GM18951 (cell line): ENCODE measurements around the gene VAMP5.
"Not testable (repeated sequence)": the region's sequence is repeated elsewhere in the genome, so short reads cannot be mapped to it uniquely, and the experiment has no call there.

Experiments
- POLR2A ChIP-seq: IDR thresholded peaks from 4 replicates; pipeline ENCODE4 v1.6.1; 2011; ENCODE audit warnings: mild to moderate bottlenecking; ENCODE audit not compliant: insufficient read length, insufficient read depth; ENCODE audit errors: extremely low read depth
- in situ Hi-C: fragments of 300-500 bp; cut with MboI; formaldehyde crosslinking; loops from one replicate; pipeline ENCODE4 v1.12.0; 2022; ENCODE audit warnings: low sequenced_read_pairs, mixed read lengths, inconsistent platforms; ENCODE audit not compliant: unreplicated experiment

VAMP5 gene

DNA sequence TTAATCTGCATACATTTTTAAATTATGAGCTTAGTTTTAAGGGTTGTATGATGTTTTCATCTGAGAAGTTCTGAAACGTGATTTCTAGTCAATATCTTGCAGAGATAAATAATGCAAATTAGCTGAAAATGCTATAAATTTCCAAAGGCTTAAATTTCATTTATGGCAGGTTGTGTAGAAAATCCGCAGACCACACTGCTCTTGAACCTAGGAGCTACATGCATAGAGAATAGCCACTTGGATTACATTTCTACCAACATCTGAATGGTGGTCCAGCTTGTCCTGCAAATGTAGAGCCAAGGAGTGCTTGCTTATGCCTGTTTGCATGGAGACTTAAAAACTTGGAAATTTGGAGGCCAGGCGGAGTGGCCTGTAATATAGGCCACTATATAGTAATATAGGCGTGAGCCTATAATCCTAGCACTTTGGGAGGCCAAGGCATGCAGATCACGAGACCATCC lies 38.4 kb upstream of the VAMP5 start:
- in situ Hi-C loops = no loop called here
- no peak for TF ChIP-seq POLR2A

DNA sequence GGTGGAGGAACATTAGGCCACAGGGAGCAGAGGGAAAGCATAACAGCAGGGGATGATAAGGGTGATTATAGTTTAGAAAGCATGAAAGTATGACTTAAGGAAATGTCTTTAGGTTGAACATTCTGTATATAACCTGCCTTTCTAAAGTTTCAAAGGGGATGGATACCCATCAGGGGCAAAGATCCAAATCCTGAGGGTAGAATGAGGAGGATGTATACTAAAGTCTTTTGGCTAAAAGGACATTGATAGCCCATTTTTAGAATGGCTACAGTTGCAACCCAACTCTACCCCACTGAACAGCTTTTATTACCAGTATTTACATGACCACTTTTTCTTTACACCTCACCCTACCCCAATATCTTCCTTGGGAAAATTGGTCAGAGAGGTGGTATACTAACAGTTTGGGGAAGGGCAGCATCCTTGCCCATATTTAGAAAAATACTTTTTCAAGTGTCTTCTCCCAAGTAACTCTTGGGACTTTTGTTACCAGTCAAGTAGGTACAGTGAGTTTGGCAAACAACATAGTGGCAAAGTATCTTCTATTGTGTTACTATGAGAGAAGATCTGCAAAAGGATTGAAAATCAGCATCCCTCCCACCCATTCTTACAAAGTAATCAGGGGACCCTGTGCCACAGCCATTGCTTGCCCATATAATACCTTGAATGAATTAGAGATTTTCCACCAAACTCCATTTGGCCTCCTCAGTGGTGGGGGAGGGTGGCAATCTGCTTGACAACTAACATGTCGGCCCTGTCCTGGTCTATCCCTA lies 37.0 kb upstream of the VAMP5 start:
- in situ Hi-C loops = no loop called here
- TF ChIP-seq POLR2A = peak; percentile 27

DNA sequence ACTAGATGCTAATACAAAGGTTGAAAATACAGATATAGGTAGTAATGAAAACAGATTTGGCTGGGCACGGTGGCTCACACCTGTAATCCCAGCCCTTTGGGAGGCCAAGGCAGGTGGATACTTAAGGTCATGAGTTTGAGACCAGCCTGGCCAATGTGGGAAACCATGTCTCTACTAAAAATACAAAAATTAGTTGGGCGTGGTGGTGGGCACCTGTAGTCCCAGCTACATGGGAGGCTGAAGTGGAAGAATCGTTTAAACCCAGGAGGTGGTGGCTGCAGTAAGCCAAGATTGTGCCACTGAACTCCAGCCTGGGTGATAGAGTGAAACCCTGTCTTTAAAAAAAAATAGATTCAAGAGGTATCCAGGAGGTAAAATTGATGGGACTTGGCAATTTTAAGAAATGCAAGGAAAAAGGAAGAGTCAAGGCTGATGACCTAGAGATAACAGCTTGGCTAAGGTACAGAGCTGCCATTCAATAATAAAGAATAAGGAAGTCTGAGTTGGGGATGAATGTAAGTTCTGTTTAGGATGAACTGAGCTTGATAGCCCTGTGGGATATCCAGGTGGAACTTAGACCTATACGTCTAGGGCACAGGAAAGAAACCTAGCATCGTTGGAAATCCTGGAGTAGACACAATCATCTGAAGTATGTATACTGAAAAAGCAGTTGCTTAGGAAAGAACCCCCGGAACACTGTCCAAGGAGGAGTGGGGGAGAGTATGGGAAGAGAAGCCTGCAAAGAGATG lies 36.2 kb upstream of the VAMP5 start:
- in situ Hi-C loops = no loop called here

DNA sequence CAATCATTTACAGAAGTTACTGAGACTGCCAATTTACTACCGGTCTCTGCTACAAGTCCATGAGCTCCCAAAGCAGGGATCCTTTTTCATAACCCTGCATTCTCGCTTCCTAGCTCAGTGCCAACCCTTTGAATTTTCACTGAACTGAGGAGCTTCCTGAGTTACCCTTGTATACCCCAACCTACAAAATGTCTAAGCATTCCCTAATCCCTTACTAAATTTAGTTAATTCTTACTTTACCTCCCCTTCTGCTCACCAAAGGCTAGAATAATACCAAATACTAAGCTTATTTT lies 35.7 kb upstream of the VAMP5 start:
- in situ Hi-C loops = no loop called here

More for the DNA sequence above, 36.2 kb upstream of the VAMP5 start:
- TF ChIP-seq POLR2A = no peak

DNA sequence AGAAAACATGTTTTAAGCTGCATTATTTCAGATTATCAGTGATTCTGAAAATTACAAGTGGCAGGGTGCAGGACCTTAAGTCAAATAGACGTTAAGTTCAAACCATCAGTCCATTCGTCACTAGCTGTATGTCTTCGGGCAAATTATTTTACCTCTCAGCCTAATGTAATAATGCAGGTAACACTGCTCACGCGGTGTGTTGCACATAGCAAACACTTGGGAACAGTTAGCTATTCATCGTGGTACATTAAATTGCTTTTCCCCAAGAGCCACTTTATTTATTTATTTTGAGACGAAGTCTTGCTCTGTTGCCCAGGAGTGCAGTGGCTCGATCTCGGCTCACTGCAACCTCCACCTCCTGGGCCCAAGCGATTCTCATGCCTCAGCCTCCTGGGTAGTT lies 35.1 kb upstream of the VAMP5 start:
- in situ Hi-C loops = no loop called here

More for the DNA sequence above, 35.7 kb upstream of the VAMP5 start:
- TF ChIP-seq POLR2A = no peak

DNA sequence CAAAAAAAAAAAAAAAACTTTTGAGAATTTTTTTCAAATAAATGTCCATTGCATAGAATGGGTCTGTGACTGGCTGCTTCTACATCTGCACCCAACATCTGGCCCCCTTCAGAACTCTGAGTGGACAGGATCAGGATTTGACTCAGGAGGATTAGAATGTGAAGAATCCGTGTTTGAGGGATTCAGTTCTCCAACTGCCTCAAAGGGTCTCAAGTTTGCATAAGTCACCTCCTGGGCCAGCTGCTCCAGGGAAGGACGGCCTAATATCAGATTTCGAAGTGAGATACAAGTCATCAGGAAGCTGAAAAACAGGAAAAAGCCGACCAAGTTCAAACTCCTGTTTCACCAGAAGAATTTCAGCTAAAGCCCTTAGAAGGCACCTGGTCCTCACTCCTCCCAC lies 34.4 kb upstream of the VAMP5 start:
- no peak for TF ChIP-seq POLR2A
- in situ Hi-C loops = loop anchor here (5.0 kb wide), 1 partner anchor 128 kb away; no protein-coding TSS in a partner anchor

More for the DNA sequence above, 35.1 kb upstream of the VAMP5 start:
- no peak for TF ChIP-seq POLR2A

DNA sequence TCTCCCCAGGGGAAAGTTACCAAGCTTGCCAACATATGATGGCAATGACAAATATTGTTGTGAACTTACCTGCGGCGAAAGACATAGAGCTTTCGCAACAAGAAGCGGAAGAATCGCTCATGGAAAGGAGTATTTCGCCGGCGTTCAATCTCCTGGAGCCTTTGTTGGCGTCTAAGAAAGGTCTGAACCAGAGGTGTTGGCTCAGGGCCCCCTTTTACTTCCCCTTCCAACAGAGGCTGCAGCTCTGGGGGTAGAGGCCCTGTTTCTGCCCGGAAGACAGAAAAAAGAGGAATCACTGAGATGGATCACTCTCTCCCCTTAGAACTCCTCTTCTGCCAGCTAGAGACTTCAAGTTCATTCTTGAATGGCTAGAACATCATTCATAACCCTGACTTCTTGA lies 33.7 kb upstream of the VAMP5 start:
- in situ Hi-C loops = loop anchor here (5.0 kb wide), 1 partner anchor 128 kb away; no protein-coding TSS in a partner anchor
- no peak for TF ChIP-seq POLR2A

DNA sequence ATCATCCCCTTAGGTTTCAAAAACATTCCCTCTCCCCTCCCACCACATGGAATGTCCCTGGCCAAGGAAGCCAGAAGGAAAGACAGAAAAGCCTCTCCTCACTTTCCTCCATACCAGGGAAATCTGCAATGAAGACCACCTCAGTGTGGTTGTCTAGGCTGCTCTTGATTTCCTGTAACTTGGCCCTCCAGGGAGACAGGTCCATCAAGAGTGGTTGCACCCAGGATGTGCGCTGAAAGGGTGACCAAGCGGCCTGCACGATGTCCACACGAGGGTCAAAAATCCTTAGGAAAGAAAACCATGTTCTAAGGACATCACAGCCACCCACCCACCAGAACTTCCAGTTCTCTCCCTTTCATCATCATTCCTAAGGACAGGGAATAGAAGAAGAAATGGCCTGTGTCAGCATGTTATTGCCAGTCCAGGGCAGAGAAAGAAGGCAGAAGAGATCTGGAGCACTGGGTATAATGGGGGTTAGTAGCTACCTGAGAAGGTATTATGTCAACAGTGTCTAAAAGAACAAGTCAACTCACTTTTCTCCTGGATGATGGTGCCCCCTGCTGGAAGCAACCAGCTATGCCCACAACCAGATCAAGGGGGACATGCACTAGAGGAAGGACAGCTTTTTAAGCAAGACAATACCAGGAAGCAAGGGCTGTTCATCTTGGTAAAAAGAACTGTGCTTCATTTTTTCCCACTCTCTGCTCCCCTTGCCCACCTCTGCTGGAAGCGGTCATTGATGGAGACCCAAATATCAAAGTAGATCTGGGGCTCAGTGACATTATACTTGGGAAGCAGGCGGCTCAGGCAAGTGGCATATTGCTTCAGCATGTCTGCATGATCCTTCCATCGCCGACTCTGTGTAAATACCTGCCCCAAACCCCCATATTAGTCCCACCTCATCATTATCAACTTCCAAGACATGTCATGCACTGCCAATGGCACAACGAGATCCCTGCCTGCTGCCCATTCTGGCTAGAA lies 32.2 kb upstream of the VAMP5 start:
- in situ Hi-C loops = loop anchor here (5.0 kb wide), 1 partner anchor 130 kb away; no protein-coding TSS in a partner anchor
- TF ChIP-seq POLR2A = no peak

DNA sequence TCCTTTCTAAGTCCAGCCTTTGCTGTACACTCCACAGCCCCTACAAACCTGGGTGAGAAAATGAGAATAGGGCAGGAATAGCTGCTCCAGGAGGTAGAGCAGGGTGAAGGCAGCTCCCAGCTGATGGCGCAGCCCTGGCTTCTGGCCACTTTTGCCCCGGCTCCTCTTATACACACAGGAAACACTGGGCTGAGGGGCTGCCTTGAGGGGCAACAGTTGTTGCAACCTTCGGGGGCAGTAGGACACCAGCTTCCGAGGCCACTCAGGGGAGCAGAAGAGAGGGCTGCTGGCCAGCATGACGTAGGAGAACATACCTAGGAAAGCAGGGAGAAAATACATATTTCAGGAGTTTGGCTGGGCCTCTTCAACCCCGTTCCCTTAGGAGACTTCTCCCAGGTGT lies 31.0 kb upstream of the VAMP5 start:
- TF ChIP-seq POLR2A = no peak
- in situ Hi-C loops = loop anchor here (5.0 kb wide), 1 partner anchor 131 kb away; no protein-coding TSS in a partner anchor

DNA sequence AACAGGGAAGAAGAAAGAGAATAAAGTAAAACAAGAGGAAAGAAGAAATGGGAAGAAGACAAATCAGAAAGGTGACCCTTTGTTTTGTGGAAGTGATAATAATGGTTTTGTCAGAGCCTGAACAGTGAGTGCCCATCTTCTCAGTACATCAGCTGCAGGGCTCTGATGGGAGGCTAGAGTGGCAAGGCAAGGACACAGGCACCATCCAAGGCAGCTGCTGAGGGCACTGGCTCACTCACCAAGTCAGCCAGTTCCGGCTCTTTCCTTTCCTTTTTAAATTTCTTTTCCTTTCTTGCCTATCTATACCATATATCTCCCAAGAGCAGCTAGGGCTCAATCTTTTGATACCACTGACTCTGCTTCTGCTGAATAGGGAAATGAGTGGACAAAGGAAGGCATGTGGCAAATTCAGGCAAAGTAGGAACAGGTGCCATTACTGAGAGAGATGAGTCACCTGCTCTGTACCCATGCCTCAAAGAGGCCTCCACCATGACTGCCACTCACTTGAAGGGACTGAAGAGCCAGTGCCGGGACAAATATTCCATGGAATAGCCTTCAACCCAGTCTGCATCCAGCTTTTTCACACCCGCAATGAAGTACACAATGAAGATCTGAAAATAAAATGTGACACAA lies 29.1 kb upstream of the VAMP5 start:
- TF ChIP-seq POLR2A = no peak
- in situ Hi-C loops = loop anchor here (5.0 kb wide), 1 partner anchor 133 kb away; no protein-coding TSS in a partner anchor

DNA sequence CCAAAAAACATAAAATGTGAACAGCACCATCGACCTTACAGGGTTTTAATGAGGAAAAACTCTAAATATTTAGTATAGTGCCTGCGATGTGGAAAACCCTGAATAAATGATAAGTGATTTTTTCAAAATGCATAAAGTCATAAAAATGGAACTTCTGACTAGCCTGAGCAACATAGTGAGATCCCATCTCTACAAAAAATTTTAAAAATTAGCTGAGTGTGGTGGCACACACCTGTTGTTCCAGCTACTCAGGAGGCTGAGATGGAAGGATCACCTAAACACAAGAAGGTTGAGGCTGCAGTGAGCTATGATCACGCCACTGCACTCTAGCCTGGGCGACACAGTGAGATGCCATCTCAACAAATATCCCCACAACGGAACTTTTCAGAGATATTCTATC lies 27.1 kb upstream of the VAMP5 start:
- TF ChIP-seq POLR2A = no peak
- in situ Hi-C loops = no loop called here

DNA sequence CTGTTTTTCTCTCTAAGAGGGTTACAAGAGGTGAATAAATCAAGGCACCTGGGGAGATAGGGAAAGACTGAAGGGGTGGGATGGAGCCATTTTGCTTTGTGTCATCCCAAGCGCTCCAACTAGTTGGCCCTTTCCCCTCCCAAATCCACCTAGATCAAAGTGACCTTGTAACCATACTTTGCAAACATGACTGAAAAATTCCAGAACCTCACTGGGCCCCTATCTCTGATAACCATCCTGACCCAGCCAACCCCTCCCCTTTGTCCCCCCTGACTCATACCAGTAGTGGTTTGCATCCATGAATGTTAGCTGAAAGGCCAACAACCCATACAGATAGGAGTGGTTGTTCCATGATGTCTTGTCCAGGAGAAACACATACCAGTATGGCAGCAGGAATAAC lies 26.1 kb upstream of the VAMP5 start:
- in situ Hi-C loops = no loop called here
- no peak for TF ChIP-seq POLR2A

DNA sequence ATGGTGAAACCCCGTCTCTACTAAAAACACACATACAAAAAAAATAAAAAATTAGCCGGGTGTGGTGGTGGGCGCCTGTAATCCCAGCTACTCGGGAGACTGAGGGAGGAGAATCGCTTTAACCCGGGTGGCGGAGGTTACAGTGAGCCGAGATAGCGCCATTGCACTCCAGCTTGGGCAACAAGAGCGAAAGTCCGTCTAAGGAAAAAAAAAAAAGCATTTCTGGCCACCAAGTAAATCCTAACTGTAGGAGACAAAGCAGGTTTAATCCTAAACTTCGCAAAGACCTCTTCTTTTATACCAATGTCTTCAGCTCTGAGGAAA lies 23.9 kb upstream of the VAMP5 start:
- in situ Hi-C loops = not testable (repeated sequence)
